Spleen (tissue), 11 donors: ENCODE measurements around the gene UQCRQ. TPM values are rescaled to one million over a fixed set of nuclear protein-coding genes. Genes with fewer than 3 reads are reported as not detected.

ENCODE experiments used
- DNase-seq: peaks from one replicate; pipeline ENCODE4 v3.0.0-alpha.2; 2020
- H3K27ac ChIP-seq, 8 donors: fragments of 200-600 bp; sonication (generic) in 7 of 8; 1 replicate in 4 of 8; 2 replicates in 4 of 8; pipeline versions ENCODE4 v1.5.0 to v1.8.0; 2016 to 2021; ENCODE audit warnings: inconsistent platforms in 4 of 8, mild to moderate bottlenecking in 4 of 8, moderate library complexity in 1 of 8
- H3K27me3 ChIP-seq, 7 donors: fragments of 200-600 bp; sonication (generic) in 6 of 7; replicated peaks in 1 of 7; 1 replicate in 4 of 7; 2 replicates in 3 of 7; pipeline versions ENCODE4 v1.5.0 to v1.8.0; 2016 to 2021; ENCODE audit warnings: inconsistent platforms in 3 of 7, mild to moderate bottlenecking in 1 of 7
- H3K36me3 ChIP-seq, 6 donors: fragments of 200-600 bp; sonication (generic) in 5 of 6; 1 replicate in 4 of 6; 2 replicates in 2 of 6; pipeline versions ENCODE4 v1.5.0 to v1.8.0; 2016 to 2021; ENCODE audit warnings: inconsistent platforms in 2 of 6
- H3K4me1 ChIP-seq, 6 donors: fragments of 200-600 bp; sonication (generic) in 5 of 6; 1 replicate in 3 of 6; 2 replicates in 3 of 6; pipeline versions ENCODE4 v1.5.0 to v1.8.0; 2016 to 2021; ENCODE audit warnings: inconsistent platforms in 3 of 6
- H3K4me3 ChIP-seq, 8 donors: fragments of 200-600 bp; sonication (generic) in 7 of 8; 1 replicate in 4 of 8; 2 replicates in 4 of 8; pipeline versions ENCODE4 v1.5.0 to v1.8.0; 2016 to 2021; ENCODE audit warnings: inconsistent platforms in 4 of 8, mild to moderate bottlenecking in 4 of 8, moderate library complexity in 2 of 8
- H3K9me3 ChIP-seq, 8 donors: fragments of 200-600 bp; sonication (generic) in 7 of 8; 1 replicate in 4 of 8; 2 replicates in 4 of 8; pipeline versions ENCODE4 v1.5.0 to v1.8.0; 2016 to 2021; ENCODE audit warnings: inconsistent platforms in 4 of 8
- POLR2A ChIP-seq, 3 donors: fragments of 450-650 bp; IDR thresholded peaks; one replicate each; pipeline ENCODE4 v1.5.1; 2017; ENCODE audit warnings: antibody characterized with exemption in 3 of 3, mild to moderate bottlenecking in 1 of 3
- POLR2AphosphoS5 ChIP-seq, 3 donors: sonication (generic); formaldehyde crosslinking; IDR thresholded peaks; one replicate each; pipeline ENCODE4 v1.5.1; 2017; ENCODE audit warnings: antibody characterized with exemption in 3 of 3
- WGBS, 5 donors: extraction: QIAGEN DNeasy Blood & Tissue Kit in 3 of 5; methylation state at CpG; one replicate each; pipeline versions ENCODE4 v1.1.5 to v1.1.7; 2013 to 2018; 5-methylcytosine and 5-hydroxymethylcytosine counted together
- intact Hi-C: fragments of 100-400 bp; cut with DNase I; formaldehyde crosslinking; loops from one replicate; pipeline ENCODE4 v1.15.0; 2023; ENCODE audit warnings: low total_unique reads
- polyA plus RNA-seq, 3 donors: library from polyadenylated mRNA; stranded (reverse); fragments of 200-250 nt; gene quantifications; one replicate each; pipeline ENCODE4 v1.2.1, GENCODE V29; 2013
- total RNA-seq, 7 donors: library from RNA; depleted of rRNA in 3 of 7; stranded (reverse); fragments of >200 nt in 3 of 7; fragmentation: NEBNext Ultra II Directional in 4 of 7; extraction: Animal tissue kit (Norgen Biotek cat#: 25700) in 4 of 7; gene quantifications; one replicate each; pipeline versions ENCODE4 v1.1.0 to v1.2.1, GENCODE V29; 2016 to 2021
- TF ChIP-seq, protein P1 (sequence below), 11 experiments: fragments of 200-600 bp in 7 of 11; fragments of 450-650 bp in 4 of 11; sonication (generic) in 4 of 11; IDR thresholded peaks in 8 of 11; conservative IDR thresholded peaks in 3 of 11; 1 replicate in 7 of 11; 2 replicates in 4 of 11; pipeline versions ENCODE4 v1.4.0 to v1.8.0; 2016 to 2021; ENCODE audit warnings: antibody characterized with exemption in 11 of 11, inconsistent platforms in 4 of 11, mild to moderate bottlenecking in 1 of 11
- donor health status: healthy with polysubstance abuse.
- donor health status: DM: no; HTN: no; CAD: no; lungs with moderate emphysema.
- donor health status: DM: no; HTN: no; CAD: no.
- donor health status: Bipolar disorder and iron deficiency.
- donor health status: healthy.
- donor health status: DM: no; HTN: no; CAD: no.
- donor health status: DM: yes; HTN: yes; CAD: no.

The UQCRQ gene
- total and polyA plus RNA-seq, 10 donors = 59.6 to 266 (median 164) TPM

- no peaks in the 10 kb centered on the region for H3K27me3 ChIP-seq
- intact Hi-C loops = no loop called here
- TF ChIP-seq POLR2AphosphoS5 (IDR thresholded peaks at IDR 0.05) (no peak), POLR2A (IDR thresholded peaks at IDR 0.05) (no peak)
- TF ChIP-seq, protein P1, sequence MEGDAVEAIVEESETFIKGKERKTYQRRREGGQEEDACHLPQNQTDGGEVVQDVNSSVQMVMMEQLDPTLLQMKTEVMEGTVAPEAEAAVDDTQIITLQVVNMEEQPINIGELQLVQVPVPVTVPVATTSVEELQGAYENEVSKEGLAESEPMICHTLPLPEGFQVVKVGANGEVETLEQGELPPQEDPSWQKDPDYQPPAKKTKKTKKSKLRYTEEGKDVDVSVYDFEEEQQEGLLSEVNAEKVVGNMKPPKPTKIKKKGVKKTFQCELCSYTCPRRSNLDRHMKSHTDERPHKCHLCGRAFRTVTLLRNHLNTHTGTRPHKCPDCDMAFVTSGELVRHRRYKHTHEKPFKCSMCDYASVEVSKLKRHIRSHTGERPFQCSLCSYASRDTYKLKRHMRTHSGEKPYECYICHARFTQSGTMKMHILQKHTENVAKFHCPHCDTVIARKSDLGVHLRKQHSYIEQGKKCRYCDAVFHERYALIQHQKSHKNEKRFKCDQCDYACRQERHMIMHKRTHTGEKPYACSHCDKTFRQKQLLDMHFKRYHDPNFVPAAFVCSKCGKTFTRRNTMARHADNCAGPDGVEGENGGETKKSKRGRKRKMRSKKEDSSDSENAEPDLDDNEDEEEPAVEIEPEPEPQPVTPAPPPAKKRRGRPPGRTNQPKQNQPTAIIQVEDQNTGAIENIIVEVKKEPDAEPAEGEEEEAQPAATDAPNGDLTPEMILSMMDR (IDR thresholded peaks at IDR 0.05 in 8 of 11, conservative IDR thresholded peaks at IDR 0.05 in 3 of 11) = no peak
- H3K27ac ChIP-seq = no peak overlapping the region
- H3K4me1 ChIP-seq = no peaks in the 10 kb centered on the region
- no peak overlapping the region for H3K4me3 ChIP-seq
- no peak for DNase-seq
- peaks cover 13 to 100% (median 91%) of the 10 kb centered on the region in 6 donors for H3K36me3 ChIP-seq
- no peaks in the 10 kb centered on the region for H3K9me3 ChIP-seq
These were observed 23.1 kb downstream of the UQCRQ start for GRCh38 chr5:132889501-132889900.

GRCh38 chr5:132890817-132891216 lies 24.4 kb downstream of the UQCRQ start:
- Histone ChIP-seq H3K4me3 (no peak overlapping the region), H3K36me3 (peaks cover 13 to 100% (median 91%) of the 10 kb centered on the region in 6 donors), H3K4me1 (no peaks in the 10 kb centered on the region), H3K27me3 (no peaks in the 10 kb centered on the region), H3K27ac (no peak overlapping the region), H3K9me3 (no peaks in the 10 kb centered on the region)
- no peak for DNase-seq
- 95 to 98% (median 96%) methylated on average over 4 of the region's 4 CpGs for WGBS, 5 donors
- no peak for TF ChIP-seq POLR2A (IDR thresholded peaks at IDR 0.05)
- TF ChIP-seq POLR2AphosphoS5 (IDR thresholded peaks at IDR 0.05) = no peak
- TF ChIP-seq, protein P1 (IDR thresholded peaks at IDR 0.05 in 8 of 11, conservative IDR thresholded peaks at IDR 0.05 in 3 of 11) = no peak
- intact Hi-C loops = no loop called here

DNA sequence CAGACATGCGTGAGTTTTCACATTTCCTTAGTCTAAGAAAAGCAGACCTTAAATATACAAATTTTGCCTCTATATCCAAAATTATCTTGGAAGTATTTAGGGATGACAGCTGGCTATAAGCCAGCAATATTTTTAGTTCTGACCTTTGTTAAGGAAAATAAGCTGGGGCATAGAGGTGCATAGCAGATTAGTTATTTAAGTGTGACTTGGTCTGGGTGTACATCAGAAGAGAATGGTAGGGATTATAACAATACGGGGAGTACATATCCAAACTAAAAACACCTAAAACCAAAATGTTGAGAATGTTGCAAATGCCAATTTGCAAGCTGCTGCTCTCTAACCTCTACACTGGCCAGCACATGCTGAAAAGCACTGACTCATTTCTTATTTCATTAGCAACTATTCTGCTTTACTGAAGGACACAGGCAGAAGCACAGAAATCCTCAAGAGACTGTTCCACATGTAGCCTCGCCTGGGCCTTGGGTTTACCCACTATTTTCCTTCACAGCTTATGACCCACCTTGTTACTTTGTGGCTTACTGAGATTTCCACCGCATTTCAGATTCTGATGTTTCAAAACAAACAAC lies 29.4 kb downstream of the UQCRQ start:
- no peak for DNase-seq
- Histone ChIP-seq H3K36me3 (peaks cover 2 to 100% (median 79%) of the 10 kb centered on the region in 6 donors), H3K27ac (no peak overlapping the region), H3K4me1 (no peaks in the 10 kb centered on the region), H3K27me3 (no peaks in the 10 kb centered on the region), H3K9me3 (no peaks in the 10 kb centered on the region), H3K4me3 (no peak overlapping the region)
- intact Hi-C loops = no loop called here
- TF ChIP-seq POLR2AphosphoS5 (IDR thresholded peaks at IDR 0.05) = no peak
- TF ChIP-seq POLR2A (IDR thresholded peaks at IDR 0.05) = no peak
- TF ChIP-seq, protein P1 (IDR thresholded peaks at IDR 0.05 in 8 of 11, conservative IDR thresholded peaks at IDR 0.05 in 3 of 11) = no peak
- WGBS, 5 donors = 89 to 94% (median 91%) methylated on average over 4 of the region's 4 CpGs

- H3K4me1 ChIP-seq = no peaks in the 10 kb centered on the region
- no peaks in the 10 kb centered on the region for H3K9me3 ChIP-seq
- intact Hi-C loops = no loop called here
- no peak for DNase-seq
- peaks cover 2 to 100% (median 72%) of the 10 kb centered on the region in 6 donors for H3K36me3 ChIP-seq
- H3K4me3 ChIP-seq = no peak overlapping the region
- 83 to 87% (median 85%) methylated on average over 7 of the region's 7 CpGs for WGBS, 5 donors
- no peak for TF ChIP-seq POLR2A (IDR thresholded peaks at IDR 0.05)
- H3K27ac ChIP-seq = no peak overlapping the region
- H3K27me3 ChIP-seq = no peaks in the 10 kb centered on the region
These were observed 30.2 kb downstream of the UQCRQ start for GRCh38 chr5:132896685-132897084.
